T-helper 17 cell (primary cell): ENCODE data around the gene FAHD2B. TPM values are rescaled to one million over a fixed set of nuclear protein-coding genes. Genes with fewer than 3 reads are reported as not detected.
"Not testable (repeated sequence)": the region's sequence is repeated elsewhere in the genome, so short reads cannot be mapped to it uniquely, and the experiment has no call there.

Experiments used
- ATAC-seq: fragments of 150-1000 bp; cut with Tn5 transposase; 2 replicates; pipeline ENCODE4 v1.10.0; 2021; ENCODE audit warnings: mild to moderate bottlenecking, moderate library complexity
- DNase-seq, 3 donors: peaks; one replicate each; pipeline versions ENCODE4 v3.0.0 to v3.0.0-alpha.2; 2020 to 2021
- H3K9me3 ChIP-seq: one replicate; pipeline ENCODE4 v1.7.0; 2013; ENCODE audit warnings: low read length, mild to moderate bottlenecking; ENCODE audit not compliant: control insufficient read depth, poor library complexity, severe bottlenecking
- H3K27ac Mint-ChIP-seq: one replicate; pipeline ENCODE4 v1.8.0; 2022; ENCODE audit warnings: mild to moderate bottlenecking, moderate library complexity, mixed read lengths
- H3K27me3 Mint-ChIP-seq: one replicate; pipeline ENCODE4 v1.8.0; 2022; ENCODE audit warnings: mixed read lengths
- H3K36me3 Mint-ChIP-seq: one replicate; pipeline ENCODE4 v1.8.0; 2022; ENCODE audit warnings: low read depth, mixed read lengths
- H3K4me1 Mint-ChIP-seq: one replicate; pipeline ENCODE4 v1.8.0; 2022; ENCODE audit warnings: mild to moderate bottlenecking, mixed read lengths
- H3K4me3 Mint-ChIP-seq: one replicate; pipeline ENCODE4 v1.8.0; 2022; ENCODE audit warnings: mild to moderate bottlenecking, moderate library complexity, mixed read lengths
- total RNA-seq, 4 donors: library from RNA in 2 of 4; stranded (reverse) in 2 of 4; gene quantifications; one replicate each; pipeline ENCODE4 v1.2.3 and lab custom pipeline; 2022 to 2026

Gene FAHD2B
- total RNA-seq (10 to 100 TPM; 16.9 to 21.4 TPM), total RNA-seq (lab: John Stamatoyannopoulos, UW) (8.2 to 11.1 reads per million in 2 donors)

DNA sequence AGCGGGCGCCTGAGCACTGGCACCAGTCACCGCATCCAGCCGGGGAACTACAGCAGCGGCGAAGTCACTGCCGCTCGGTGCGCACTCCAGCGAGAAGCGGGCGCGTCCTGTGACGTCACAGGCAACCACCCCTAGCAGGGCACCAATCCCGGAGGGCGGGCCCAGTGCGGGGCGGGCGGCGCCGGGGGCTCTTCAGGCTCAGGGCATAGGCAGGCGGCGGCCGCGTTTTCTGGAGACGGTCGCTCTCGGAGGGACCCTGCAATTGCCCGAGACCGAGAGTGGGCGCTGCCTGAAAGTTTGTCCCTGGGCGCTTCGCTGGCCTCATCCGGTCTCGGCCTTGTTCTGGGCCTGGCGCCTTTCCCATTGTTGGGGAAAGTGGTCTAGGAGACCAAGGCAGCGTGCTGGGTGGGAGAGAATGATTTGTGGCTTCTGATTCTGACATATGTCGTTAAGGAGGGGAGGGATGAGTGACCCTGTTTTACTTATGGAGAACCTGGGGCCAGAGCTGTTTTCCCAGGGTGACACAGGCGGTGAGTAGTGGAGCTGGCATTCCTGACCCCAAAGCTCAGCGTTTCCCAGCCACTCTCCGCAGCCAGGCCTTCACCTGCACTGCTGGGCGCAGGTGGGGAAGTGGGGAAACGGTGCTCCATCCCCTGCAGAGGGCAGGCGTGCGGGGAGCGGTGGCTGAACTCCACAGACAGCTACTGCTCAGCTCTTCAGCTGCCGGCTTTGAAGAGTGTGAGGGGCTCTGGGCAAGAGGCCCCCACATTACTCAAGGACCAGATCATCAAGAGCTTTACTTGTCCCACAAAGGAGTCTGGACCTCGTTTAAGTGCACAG is at the start of gene FAHD2B:
TSS of gene FAHD2B (minus strand) at position 111 of the 840 bp plus-strand sequence. CDS start 3,176 bp downstream, outside the sequence.
- Mint-ChIP-seq H3K27me3 (peaks cover 24% of the 10 kb centered on the region), H3K4me3 (peak within 1 kb of the TSS; percentile 77), H3K27ac (peak within 1 kb of the TSS; percentile 85)
- not testable (repeated sequence) for H3K4me1 Mint-ChIP-seq, H3K9me3 ChIP-seq, H3K36me3 Mint-ChIP-seq
- DNase-seq (peak; percentile 71 to 74 (median 71)), ATAC-seq (peak; percentile 98)

DNA sequence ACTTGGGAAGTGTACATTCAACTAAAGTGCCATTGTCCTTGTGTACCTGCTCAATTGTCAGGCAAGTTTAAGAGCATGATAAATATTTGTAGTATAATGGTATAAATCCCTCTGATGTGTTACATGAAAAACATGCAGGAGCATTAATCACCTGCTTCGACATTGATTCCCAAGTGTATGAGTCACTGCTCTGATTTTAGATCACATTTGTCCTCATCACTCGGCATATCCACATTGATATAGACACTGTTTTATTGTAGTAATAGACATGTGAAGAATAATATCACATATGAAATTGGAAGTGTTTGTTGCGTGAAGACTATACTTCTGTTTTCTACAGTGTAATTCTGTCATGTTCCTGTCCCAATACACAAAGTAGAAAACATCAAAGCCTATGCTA is 49.3 kb upstream of the FAHD2B start:
- H3K27ac Mint-ChIP-seq, H3K9me3 ChIP-seq, DNase-seq, H3K4me3 Mint-ChIP-seq, H3K4me1 Mint-ChIP-seq, H3K27me3 Mint-ChIP-seq, ATAC-seq: not testable (repeated sequence)
- H3K36me3 Mint-ChIP-seq, result peaks cover 17% of the 10 kb centered on the region

DNA sequence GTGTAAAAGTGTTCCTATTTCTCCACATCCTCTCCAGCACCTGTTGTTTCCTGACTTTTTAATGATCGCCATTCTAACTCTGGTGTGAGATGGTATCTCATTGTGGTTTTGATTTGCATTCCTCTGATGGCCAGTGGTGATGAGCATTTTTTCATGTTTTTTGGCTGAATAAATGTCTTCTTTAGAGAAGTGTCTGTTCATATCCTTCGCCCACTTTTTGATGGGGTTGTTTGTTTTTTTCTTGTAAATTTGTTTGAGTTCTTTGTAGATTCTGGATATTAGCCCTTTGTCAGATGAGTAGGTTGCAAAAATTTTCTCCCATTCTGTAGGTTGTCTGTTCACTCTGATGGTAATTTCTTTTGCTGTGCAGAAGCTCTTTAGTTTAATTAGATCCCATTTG is 34.4 kb upstream of the FAHD2B start:
- not testable (repeated sequence) for H3K27ac Mint-ChIP-seq, H3K4me1 Mint-ChIP-seq, H3K9me3 ChIP-seq, H3K27me3 Mint-ChIP-seq, H3K36me3 Mint-ChIP-seq, ATAC-seq, DNase-seq, H3K4me3 Mint-ChIP-seq

- H3K27me3 Mint-ChIP-seq, H3K4me1 Mint-ChIP-seq, H3K9me3 ChIP-seq, DNase-seq, ATAC-seq, H3K36me3 Mint-ChIP-seq: not testable (repeated sequence)
- Mint-ChIP-seq H3K4me3 (peak overlapping the region; percentile 98), H3K27ac (peak overlapping the region; percentile 96)
Observed at GRCh38 chr2:97113882-97114255, 19.2 kb upstream of the FAHD2B start.

DNA sequence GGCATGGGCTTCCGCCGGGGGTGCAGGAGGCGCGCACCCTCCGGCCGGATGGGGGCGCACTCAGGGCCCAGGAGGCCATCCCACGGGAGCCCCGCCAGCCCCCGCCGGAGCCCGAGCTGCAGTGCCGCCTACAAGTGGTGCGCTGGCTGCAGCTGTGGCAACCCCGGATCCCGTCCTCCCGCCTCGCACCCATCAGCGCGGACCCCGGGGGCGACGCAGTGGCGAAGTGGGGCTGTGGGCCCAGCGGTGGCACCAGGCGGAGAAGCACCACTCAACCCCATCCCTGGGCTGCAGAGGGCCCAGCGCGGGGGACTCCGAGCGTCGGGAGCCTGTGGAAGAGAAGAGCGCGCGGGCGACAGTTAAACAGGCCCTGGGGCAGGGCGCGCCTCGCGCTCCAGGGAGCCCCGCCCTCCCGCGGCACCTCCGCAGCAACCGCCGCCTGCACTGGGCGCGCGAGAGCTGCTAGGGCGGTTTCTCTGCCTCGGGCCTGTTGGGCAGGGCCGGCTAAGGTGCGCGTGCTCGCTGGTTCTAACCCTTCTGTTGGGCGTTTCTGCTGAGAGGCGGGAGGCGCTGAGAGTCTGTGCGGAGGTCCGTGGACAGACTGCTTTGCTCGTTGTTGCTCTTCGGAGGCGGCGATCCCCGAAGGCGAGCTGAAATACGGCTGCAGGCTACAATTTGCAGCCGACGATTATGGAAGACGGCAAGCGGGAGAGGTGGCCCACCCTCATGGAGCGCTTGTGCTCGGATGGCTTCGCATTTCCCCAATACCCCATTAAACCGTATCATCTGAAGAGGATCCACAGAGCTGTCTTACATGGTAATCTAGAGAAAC is 18.6 kb upstream of the FAHD2B start, which contains the start of gene ANKRD36:
TSS of gene ANKRD36 (plus strand) at position 104 of the 832 bp plus-strand sequence. CDS start at position 691, 587 bp downstream.
- H3K36me3 Mint-ChIP-seq, H3K9me3 ChIP-seq, H3K4me1 Mint-ChIP-seq: not testable (repeated sequence)
- peak within 1 kb of the TSS; percentile 96 for H3K27ac Mint-ChIP-seq
- ATAC-seq, result peak; percentile 91
- H3K4me3 Mint-ChIP-seq, result peak within 1 kb of the TSS; percentile 98
- peak; percentile 77 to 79 (median 78) for DNase-seq
- H3K27me3 Mint-ChIP-seq, result peaks cover 13% of the 10 kb centered on the region

DNA sequence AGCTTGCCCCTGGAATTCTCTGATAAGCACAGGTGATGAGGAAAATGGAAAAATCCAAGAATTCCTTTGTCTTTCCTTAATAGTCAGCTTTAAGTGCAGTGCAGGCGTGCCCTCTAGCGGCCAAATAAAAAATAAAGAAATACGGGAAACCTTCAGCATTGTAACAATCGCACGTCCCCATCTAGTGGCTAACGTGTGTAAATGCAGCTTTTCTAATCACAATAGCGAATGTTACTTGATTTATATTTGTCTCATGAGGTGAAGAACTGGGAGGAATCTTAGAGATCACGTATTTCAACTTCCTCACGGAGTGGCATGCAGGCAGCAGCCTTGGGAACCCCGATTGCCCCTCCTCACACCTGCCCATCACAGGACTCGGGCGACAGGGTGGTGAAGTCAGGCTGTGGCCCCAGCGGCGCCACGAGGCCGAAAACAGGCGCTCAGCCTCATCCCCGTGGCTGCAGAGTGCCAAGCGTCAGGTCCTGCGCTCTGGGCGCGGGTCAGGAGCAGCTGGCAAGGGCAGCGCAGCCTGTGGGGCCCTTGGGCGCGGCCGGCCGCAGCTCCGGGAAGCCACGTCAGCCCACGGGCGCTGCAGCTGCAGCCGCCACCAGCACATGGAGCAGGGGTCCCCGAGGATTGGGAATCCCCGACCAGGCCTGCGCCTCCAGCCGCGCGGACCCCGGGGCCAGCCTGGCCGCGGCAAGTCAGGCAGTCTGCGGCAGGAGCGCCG is 17.8 kb upstream of the FAHD2B start:
- Mint-ChIP-seq H3K27me3 (peaks cover 13% of the 10 kb centered on the region), H3K4me3 (peak overlapping the region; percentile 97), H3K27ac (peak overlapping the region; percentile 89)
- not testable (repeated sequence) for H3K4me1 Mint-ChIP-seq, H3K36me3 Mint-ChIP-seq, H3K9me3 ChIP-seq
- ATAC-seq (peak; percentile 66), DNase-seq (peak; percentile 26 to 49 (median 29))

DNA sequence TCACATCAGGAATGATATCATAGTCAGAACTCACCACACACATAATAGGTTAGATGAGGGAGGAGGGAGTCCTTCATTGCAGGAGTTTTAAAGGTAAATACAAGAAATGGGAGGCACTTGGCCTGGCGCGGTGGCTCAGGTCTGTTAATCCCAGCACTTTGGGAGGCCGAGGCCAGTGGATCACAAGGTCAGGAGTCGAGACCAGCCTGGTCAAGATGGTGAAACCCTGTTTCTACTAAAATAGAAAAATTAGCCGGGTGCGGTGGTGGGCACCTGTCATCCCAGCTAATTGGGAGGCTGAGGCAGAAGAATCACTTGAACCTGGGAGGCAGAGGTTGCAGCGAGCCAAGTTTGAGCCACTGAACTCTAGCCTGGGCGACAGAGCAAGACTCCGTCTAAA is 16.6 kb upstream of the FAHD2B start:
- peaks cover 13% of the 10 kb centered on the region for H3K27me3 Mint-ChIP-seq
- not testable (repeated sequence) for H3K9me3 ChIP-seq, H3K27ac Mint-ChIP-seq, H3K36me3 Mint-ChIP-seq, H3K4me3 Mint-ChIP-seq, DNase-seq, H3K4me1 Mint-ChIP-seq, ATAC-seq

DNA sequence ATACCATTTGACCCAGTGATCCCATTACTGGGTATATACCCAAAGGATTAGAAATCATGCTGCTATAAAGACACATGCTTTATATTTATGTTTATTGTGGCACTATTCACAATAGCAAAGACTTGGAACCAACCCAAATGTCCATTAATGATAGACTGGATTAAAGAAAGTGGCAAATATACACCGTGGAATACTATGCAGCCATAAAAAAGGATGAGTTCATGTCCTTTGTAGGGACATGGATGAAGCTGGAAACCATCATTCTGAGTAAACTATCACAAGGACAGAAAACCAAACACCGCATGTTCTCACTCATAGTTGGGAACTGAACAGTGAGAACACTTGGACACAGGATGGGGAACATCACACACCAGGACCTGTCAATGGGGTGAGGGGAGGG is 12.2 kb upstream of the FAHD2B start:
- H3K4me3 Mint-ChIP-seq, H3K9me3 ChIP-seq, ATAC-seq, H3K27ac Mint-ChIP-seq, H3K36me3 Mint-ChIP-seq, H3K4me1 Mint-ChIP-seq, DNase-seq: not testable (repeated sequence)
- peaks cover 21% of the 10 kb centered on the region for H3K27me3 Mint-ChIP-seq

DNA sequence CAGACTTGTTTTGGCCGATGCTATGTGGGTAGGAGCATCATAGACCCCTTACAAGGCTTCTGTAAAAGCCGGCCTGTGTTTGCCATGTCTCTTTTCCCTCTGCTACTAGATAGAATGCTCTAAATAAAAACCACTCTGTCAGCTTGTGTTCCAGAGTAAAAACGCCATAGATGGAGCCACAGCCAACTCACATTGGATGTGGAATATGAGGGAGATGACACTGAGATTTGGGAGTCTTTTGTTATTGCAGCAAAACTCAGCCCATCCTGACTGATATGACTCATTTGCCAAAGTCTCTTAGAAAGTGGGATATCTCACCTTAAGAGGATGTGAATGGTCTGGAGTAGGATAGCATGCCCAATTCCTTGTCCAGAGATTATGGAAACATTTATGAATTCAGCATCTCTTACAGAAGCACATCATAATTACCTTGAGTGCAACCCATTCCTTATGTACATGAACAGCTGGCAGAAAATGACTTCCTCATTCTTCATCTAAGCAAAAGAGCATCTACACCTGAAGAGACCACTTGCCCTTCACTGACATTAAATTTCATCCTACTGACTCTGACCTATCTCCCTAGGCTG is 4.2 kb upstream of the FAHD2B start:
- H3K27ac Mint-ChIP-seq, ATAC-seq, H3K36me3 Mint-ChIP-seq, H3K9me3 ChIP-seq, H3K4me1 Mint-ChIP-seq, H3K4me3 Mint-ChIP-seq, DNase-seq: not testable (repeated sequence)
- H3K27me3 Mint-ChIP-seq, result peaks cover 44% of the 10 kb centered on the region

- peaks cover 2% of the 10 kb centered on the region for H3K36me3 Mint-ChIP-seq
- peaks cover 3% of the 10 kb centered on the region for H3K4me1 Mint-ChIP-seq
- peaks cover 28% of the 10 kb centered on the region for H3K27me3 Mint-ChIP-seq
- H3K4me3 Mint-ChIP-seq, result peak overlapping the region; percentile 53
- peak overlapping the region; percentile 85 for H3K27ac Mint-ChIP-seq
- DNase-seq (no peak), ATAC-seq (no peak)
- H3K9me3 ChIP-seq, result no peaks in the 10 kb centered on the region
Observed at GRCh38 chr2:97095661-97096060, 979 bp upstream of the FAHD2B start.

GRCh38 chr2:97093983-97094771 is 505 bp downstream of the FAHD2B start:
- ATAC-seq, result peak; percentile 19
- H3K4me1 Mint-ChIP-seq, DNase-seq, H3K27ac Mint-ChIP-seq, H3K9me3 ChIP-seq, H3K36me3 Mint-ChIP-seq: not testable (repeated sequence)
- H3K4me3 Mint-ChIP-seq, result peak overlapping the region; percentile 58
- H3K27me3 Mint-ChIP-seq, result peaks cover 16% of the 10 kb centered on the region

DNA sequence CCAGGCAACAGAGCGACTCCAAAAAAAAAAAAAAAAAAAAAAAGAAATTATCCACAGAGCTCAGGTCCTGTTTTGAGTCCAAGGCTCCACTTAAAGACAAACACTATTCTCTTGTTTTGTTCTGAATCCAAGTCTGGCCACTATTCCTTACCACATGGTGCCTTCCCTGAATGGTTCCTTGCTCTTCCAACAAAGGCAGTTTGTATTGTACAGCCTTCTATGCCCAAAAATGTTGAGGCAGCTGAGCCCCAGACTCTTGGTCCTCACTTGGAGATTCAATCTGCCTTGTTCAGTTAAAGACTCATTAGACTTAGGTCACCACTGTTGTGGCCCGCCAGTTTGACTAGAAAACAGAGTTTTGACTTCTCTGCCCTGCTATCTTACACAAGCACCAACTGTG is 1.7 kb downstream of the FAHD2B start:
- not testable (repeated sequence) for H3K9me3 ChIP-seq, H3K4me3 Mint-ChIP-seq, H3K4me1 Mint-ChIP-seq, H3K36me3 Mint-ChIP-seq, ATAC-seq, DNase-seq, H3K27me3 Mint-ChIP-seq, H3K27ac Mint-ChIP-seq
